Measurements from ENCODE around the gene GDF2.

The GDF2 gene

GRCh38 chr10:47305566-47305965 is 16.7 kb upstream of the GDF2 start:
- H3K4me3 ChIP-seq (ENCODE audit: low read length): no peak overlapping the region
- H3K27ac ChIP-seq (ENCODE audit: low read length): no peak overlapping the region
- H3K4me1 ChIP-seq (ENCODE audit: control insufficient read depth, low read depth, low read length): peaks cover 3% of the 10 kb centered on the region
- no peaks in the 10 kb centered on the region for H3K36me3 ChIP-seq (ENCODE audit: control insufficient read depth, low read depth, low read length)
- no peaks in the 10 kb centered on the region for H3K9me3 ChIP-seq (ENCODE audit: control insufficient read depth, low read depth, low read length)
- no peak overlapping the region for H3K9ac ChIP-seq (ENCODE audit: low read length)
- H3K27me3 ChIP-seq (ENCODE audit: control insufficient read depth, insufficient read depth, low read length): peaks cover 18% of the 10 kb centered on the region

- H3K27me3 ChIP-seq (ENCODE audit: control insufficient read depth, insufficient read depth, low read length): peaks cover 8% of the 10 kb centered on the region
- no peak overlapping the region for H3K27ac ChIP-seq (ENCODE audit: low read length)
- H3K4me3 ChIP-seq (ENCODE audit: low read length): no peak overlapping the region
- peaks cover 3% of the 10 kb centered on the region for H3K4me1 ChIP-seq (ENCODE audit: control insufficient read depth, low read depth, low read length)
- no peaks in the 10 kb centered on the region for H3K36me3 ChIP-seq (ENCODE audit: control insufficient read depth, low read depth, low read length)
- no peak overlapping the region for H3K9ac ChIP-seq (ENCODE audit: low read length)
- no peaks in the 10 kb centered on the region for H3K9me3 ChIP-seq (ENCODE audit: control insufficient read depth, low read depth, low read length)
Observed at GRCh38 chr10:47306387-47307210, 15.7 kb upstream of the GDF2 start.

- H3K4me1 ChIP-seq (ENCODE audit: control insufficient read depth, low read depth, low read length): peaks cover 3% of the 10 kb centered on the region
- H3K36me3 ChIP-seq (ENCODE audit: control insufficient read depth, low read depth, low read length): no peaks in the 10 kb centered on the region
- no peak overlapping the region for H3K9ac ChIP-seq (ENCODE audit: low read length)
- H3K4me3 ChIP-seq (ENCODE audit: low read length): no peak overlapping the region
- no peaks in the 10 kb centered on the region for H3K27me3 ChIP-seq (ENCODE audit: control insufficient read depth, insufficient read depth, low read length)
- H3K9me3 ChIP-seq (ENCODE audit: control insufficient read depth, low read depth, low read length): no peaks in the 10 kb centered on the region
- H3K27ac ChIP-seq (ENCODE audit: low read length): no peak overlapping the region
Observed at GRCh38 chr10:47307381-47307780, 14.9 kb upstream of the GDF2 start.

DNA sequence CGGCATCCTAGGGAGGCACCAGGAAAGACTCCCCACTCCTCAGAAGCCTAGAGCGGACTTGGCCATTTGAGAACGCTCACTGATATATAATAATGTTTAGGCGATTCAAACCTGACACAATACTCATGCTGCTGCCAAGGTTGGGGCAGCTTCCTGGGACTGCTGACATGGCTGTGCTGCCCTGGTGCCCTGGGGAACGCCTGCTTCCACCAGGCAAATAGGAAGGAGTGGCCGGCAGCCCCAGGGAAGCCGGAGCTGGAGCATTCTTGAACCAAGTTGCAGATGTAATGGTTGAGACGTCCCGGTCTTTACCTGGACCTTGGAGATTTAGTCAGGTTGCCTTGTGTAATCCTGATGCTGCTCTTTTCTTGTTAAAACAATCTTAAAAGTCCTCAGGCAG is 13.5 kb upstream of the GDF2 start:
- Histone ChIP-seq H3K27me3 (ENCODE audit: control insufficient read depth, insufficient read depth, low read length) (no peaks in the 10 kb centered on the region), H3K9ac (ENCODE audit: low read length) (no peak overlapping the region), H3K4me1 (ENCODE audit: control insufficient read depth, low read depth, low read length) (peaks cover 3% of the 10 kb centered on the region), H3K4me3 (ENCODE audit: low read length) (no peak overlapping the region), H3K27ac (ENCODE audit: low read length) (no peak overlapping the region), H3K36me3 (ENCODE audit: control insufficient read depth, low read depth, low read length) (no peaks in the 10 kb centered on the region), H3K9me3 (ENCODE audit: control insufficient read depth, low read depth, low read length) (no peaks in the 10 kb centered on the region)

DNA sequence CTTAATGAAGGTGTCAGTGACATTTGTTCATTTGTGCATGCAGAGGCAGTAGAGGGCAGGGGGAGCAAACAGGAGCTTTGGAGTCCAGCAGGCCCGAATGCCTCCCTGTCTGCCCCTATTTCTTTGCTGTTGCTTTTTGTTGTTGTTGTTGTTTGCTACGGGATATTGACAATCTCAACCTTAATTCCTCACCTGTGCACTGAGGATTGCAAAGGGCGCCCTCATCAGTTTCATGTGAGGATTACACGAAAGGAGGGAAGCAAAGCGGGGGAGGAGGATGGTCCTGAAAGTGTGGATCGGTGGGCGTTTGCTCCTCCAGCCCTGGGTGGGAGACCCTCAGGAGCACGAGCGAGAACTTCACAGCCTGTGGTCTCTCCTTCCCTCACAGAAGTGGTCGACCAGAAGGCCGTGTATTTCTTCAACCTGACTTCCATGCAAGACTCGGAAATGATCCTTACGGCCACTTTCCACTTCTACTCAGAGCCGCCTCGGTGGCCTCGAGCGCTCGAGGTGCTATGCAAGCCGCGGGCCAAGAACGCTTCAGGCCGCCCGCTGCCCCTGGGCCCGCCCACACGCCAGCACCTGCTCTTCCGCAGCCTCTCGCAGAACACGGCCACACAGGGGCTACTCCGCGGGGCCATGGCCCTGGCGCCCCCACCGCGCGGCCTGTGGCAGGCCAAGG is 12.7 kb upstream of the GDF2 start:
- no peak overlapping the region for H3K27ac ChIP-seq (ENCODE audit: low read length)
- H3K4me1 ChIP-seq (ENCODE audit: control insufficient read depth, low read depth, low read length): peaks cover 3% of the 10 kb centered on the region
- H3K4me3 ChIP-seq (ENCODE audit: low read length): no peak overlapping the region
- H3K9ac ChIP-seq (ENCODE audit: low read length): no peak overlapping the region
- H3K27me3 ChIP-seq (ENCODE audit: control insufficient read depth, insufficient read depth, low read length): no peaks in the 10 kb centered on the region
- H3K9me3 ChIP-seq (ENCODE audit: control insufficient read depth, low read depth, low read length): no peaks in the 10 kb centered on the region
- no peaks in the 10 kb centered on the region for H3K36me3 ChIP-seq (ENCODE audit: control insufficient read depth, low read depth, low read length)

DNA sequence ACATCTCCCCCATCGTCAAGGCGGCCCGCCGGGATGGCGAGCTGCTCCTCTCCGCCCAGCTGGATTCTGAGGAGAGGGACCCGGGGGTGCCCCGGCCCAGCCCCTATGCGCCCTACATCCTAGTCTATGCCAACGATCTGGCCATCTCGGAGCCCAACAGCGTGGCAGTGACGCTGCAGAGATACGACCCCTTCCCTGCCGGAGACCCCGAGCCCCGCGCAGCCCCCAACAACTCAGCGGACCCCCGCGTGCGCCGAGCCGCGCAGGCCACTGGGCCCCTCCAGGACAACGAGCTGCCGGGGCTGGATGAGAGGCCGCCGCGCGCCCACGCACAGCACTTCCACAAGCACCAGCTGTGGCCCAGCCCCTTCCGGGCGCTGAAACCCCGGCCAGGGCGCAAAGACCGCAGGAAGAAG is 12.2 kb upstream of the GDF2 start:
- Histone ChIP-seq H3K27me3 (ENCODE audit: control insufficient read depth, insufficient read depth, low read length) (no peaks in the 10 kb centered on the region), H3K9ac (ENCODE audit: low read length) (no peak overlapping the region), H3K36me3 (ENCODE audit: control insufficient read depth, low read depth, low read length) (no peaks in the 10 kb centered on the region), H3K27ac (ENCODE audit: low read length) (no peak overlapping the region), H3K4me1 (ENCODE audit: control insufficient read depth, low read depth, low read length) (peaks cover 3% of the 10 kb centered on the region), H3K4me3 (ENCODE audit: low read length) (no peak overlapping the region), H3K9me3 (ENCODE audit: control insufficient read depth, low read depth, low read length) (no peaks in the 10 kb centered on the region)

- no peak overlapping the region for H3K9ac ChIP-seq (ENCODE audit: low read length)
- no peak overlapping the region for H3K4me3 ChIP-seq (ENCODE audit: low read length)
Observed at GRCh38 chr10:47311193-47311931, 10.9 kb upstream of the GDF2 start.

GRCh38 chr10:47311932-47312662 is 10.2 kb upstream of the GDF2 start:
- Histone ChIP-seq H3K4me3 (ENCODE audit: low read length) (no peak overlapping the region), H3K4me1 (ENCODE audit: control insufficient read depth, low read depth, low read length) (peaks cover 3% of the 10 kb centered on the region), H3K27me3 (ENCODE audit: control insufficient read depth, insufficient read depth, low read length) (no peaks in the 10 kb centered on the region), H3K27ac (ENCODE audit: low read length) (no peak overlapping the region), H3K36me3 (ENCODE audit: control insufficient read depth, low read depth, low read length) (no peaks in the 10 kb centered on the region), H3K9me3 (ENCODE audit: control insufficient read depth, low read depth, low read length) (no peaks in the 10 kb centered on the region), H3K9ac (ENCODE audit: low read length) (no peak overlapping the region)

More at GRCh38 chr10:47311193-47311931, 10.9 kb upstream of the GDF2 start:
- no peaks in the 10 kb centered on the region for H3K27me3 ChIP-seq (ENCODE audit: control insufficient read depth, insufficient read depth, low read length)
- no peaks in the 10 kb centered on the region for H3K36me3 ChIP-seq (ENCODE audit: control insufficient read depth, low read depth, low read length)
- no peaks in the 10 kb centered on the region for H3K9me3 ChIP-seq (ENCODE audit: control insufficient read depth, low read depth, low read length)
- peaks cover 3% of the 10 kb centered on the region for H3K4me1 ChIP-seq (ENCODE audit: control insufficient read depth, low read depth, low read length)
- no peak overlapping the region for H3K27ac ChIP-seq (ENCODE audit: low read length)

GRCh38 chr10:47312663-47312995 is 9.6 kb upstream of the GDF2 start:
- Histone ChIP-seq H3K4me1 (ENCODE audit: control insufficient read depth, low read depth, low read length) (peaks cover 3% of the 10 kb centered on the region), H3K27me3 (ENCODE audit: control insufficient read depth, insufficient read depth, low read length) (no peaks in the 10 kb centered on the region), H3K36me3 (ENCODE audit: control insufficient read depth, low read depth, low read length) (no peaks in the 10 kb centered on the region), H3K4me3 (ENCODE audit: low read length) (no peak overlapping the region), H3K9me3 (ENCODE audit: control insufficient read depth, low read depth, low read length) (no peaks in the 10 kb centered on the region), H3K27ac (ENCODE audit: low read length) (no peak overlapping the region), H3K9ac (ENCODE audit: low read length) (no peak overlapping the region)

DNA sequence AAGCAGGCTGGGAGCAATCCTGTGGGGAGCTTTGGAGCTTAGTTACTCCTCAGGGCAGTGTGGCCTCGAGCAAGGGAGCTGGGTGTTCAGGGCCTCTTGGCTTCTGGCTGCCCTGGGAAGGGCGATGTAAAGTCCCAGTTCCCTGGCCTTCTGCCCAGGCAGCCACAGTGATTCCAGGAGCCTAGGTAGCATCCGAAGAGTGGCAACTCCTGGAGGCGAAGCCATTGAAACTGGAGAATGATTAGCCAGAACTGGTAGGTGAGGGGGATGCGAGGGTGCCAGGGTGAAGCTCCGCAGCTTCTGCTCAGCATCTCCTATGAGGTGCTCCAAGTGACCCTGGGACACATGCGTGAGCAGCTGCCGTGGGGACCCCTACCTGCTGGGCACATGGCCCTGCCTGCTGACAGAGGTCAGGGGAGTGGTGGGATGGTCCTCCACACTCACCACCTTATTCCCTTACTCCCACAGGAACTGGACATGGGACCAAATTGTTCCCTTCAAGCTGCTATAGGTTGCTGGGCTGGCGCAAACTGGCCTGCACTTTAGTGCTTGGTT is 7.8 kb upstream of the GDF2 start:
- no peaks in the 10 kb centered on the region for H3K27me3 ChIP-seq (ENCODE audit: control insufficient read depth, insufficient read depth, low read length)
- H3K36me3 ChIP-seq (ENCODE audit: control insufficient read depth, low read depth, low read length): no peaks in the 10 kb centered on the region
- no peaks in the 10 kb centered on the region for H3K9me3 ChIP-seq (ENCODE audit: control insufficient read depth, low read depth, low read length)
- no peak overlapping the region for H3K4me3 ChIP-seq (ENCODE audit: low read length)
- H3K27ac ChIP-seq (ENCODE audit: low read length): no peak overlapping the region
- H3K9ac ChIP-seq (ENCODE audit: low read length): no peak overlapping the region
- no peaks in the 10 kb centered on the region for H3K4me1 ChIP-seq (ENCODE audit: control insufficient read depth, low read depth, low read length)

DNA sequence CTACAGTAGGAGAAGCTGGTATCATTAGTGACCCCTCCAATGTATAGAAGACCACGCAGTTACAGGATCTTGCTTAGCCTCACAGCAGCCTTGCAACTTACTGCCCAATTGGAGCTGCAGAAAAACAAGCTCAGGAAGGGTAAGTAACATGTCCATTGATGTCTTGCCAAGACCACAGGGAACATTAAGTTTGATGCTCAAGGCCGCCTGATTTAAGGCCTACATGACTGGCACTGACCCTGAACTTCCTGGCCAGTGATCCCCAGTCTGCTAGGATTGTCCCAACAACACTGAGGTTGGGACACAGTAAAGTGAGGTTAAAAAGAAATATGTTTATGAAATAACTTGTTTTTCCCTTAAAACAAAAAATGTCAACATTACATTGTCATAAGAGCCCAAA is 6.8 kb upstream of the GDF2 start:
- H3K27me3 ChIP-seq (ENCODE audit: control insufficient read depth, insufficient read depth, low read length): no peaks in the 10 kb centered on the region
- no peaks in the 10 kb centered on the region for H3K9me3 ChIP-seq (ENCODE audit: control insufficient read depth, low read depth, low read length)
- no peaks in the 10 kb centered on the region for H3K36me3 ChIP-seq (ENCODE audit: control insufficient read depth, low read depth, low read length)
- no peak overlapping the region for H3K4me3 ChIP-seq (ENCODE audit: low read length)
- H3K27ac ChIP-seq (ENCODE audit: low read length): no peak overlapping the region
- no peak overlapping the region for H3K9ac ChIP-seq (ENCODE audit: low read length)
- H3K4me1 ChIP-seq (ENCODE audit: control insufficient read depth, low read depth, low read length): no peaks in the 10 kb centered on the region
